ENCODE results near the gene LRRC25. TPM values are rescaled to one million over a fixed set of nuclear protein-coding genes. Genes with fewer than 3 reads are reported as not detected.

The LRRC25 gene
- total and polyA plus RNA-seq, 2 of the 4 experiments (the other 2 are of a cell fraction) = 0.03 TPM; not detected in 1

DNA sequence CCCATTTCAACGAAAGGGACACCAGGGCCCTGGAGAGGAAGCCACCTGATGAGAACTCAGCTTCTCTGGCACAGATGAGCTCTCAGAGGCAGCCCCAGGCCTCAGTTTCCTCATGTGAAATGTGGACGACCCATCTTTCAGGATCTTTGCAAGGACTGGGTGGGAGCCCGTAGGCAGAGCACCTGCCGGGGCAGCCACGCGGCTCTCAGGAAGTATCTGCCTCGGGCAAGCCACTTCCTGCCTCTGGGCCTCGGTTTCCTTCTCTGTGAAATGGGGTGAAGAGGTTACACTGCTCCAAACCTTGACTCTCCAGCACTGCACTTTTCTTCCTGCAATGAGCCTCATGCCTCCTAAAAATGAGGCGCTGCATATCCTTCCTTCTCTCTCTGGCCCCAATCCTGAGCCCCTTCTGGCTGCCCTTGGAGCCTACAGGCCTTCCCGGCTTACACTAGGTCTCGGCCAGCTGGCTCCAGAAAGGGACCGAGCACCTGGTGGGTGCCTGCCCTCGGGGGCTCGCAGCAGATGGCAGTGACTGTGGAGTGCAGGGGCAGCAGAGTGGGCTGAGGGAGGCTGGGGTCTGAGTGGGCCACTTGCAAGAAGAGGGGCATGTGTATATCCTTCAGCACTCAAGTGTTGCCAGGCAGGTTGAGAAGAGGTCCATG is 25.2 kb upstream of the LRRC25 start:
- Histone ChIP-seq H2BK120ac (ENCODE audit: low read depth, low read length) (no peak overlapping the region), H2BK15ac (ENCODE audit: low read depth, low read length) (no peak overlapping the region), H3K56ac (ENCODE audit: extremely low read depth, insufficient read depth, low read length) (no peak overlapping the region), H4K5ac (ENCODE audit: low read depth, low read length) (no peak overlapping the region), H2AFZ (replicated peaks; ENCODE audit: low read length, poor library complexity) (no peak overlapping the region), H3K9me1 (ENCODE audit: insufficient read depth, low read length) (peaks cover 27% of the 10 kb centered on the region), H2AK5ac (ENCODE audit: low read depth, low read length) (no peak overlapping the region), H3K14ac (replicated peaks; ENCODE audit: low read depth, low read length) (no peak overlapping the region), H3K4me2 (ENCODE audit: low read depth, low read length) (no peak overlapping the region), H3K18ac (ENCODE audit: low read depth, low read length) (no peak overlapping the region), H3K36me3 (ENCODE audit: control insufficient read depth, insufficient read depth, low read length) (no peaks in the 10 kb centered on the region; the same call in 1 of the 2 replicates), H3K4me1 (ENCODE audit: control insufficient read depth, insufficient read depth, low read length) (peaks cover 22% of the 10 kb centered on the region), H3K27ac (ENCODE audit: insufficient read depth, low read length) (no peak overlapping the region), H3K23ac (ENCODE audit: low read depth, low read length) (no peak overlapping the region), H3K79me1 (ENCODE audit: low read depth in 1 of 2, low read length in 2 of 2) (peaks cover 4 to 72% of the 10 kb centered on the region in 2 experiments), H4K91ac (ENCODE audit: insufficient read depth, low read depth, low read length) (no peak overlapping the region), H2AK9ac (replicated peaks; ENCODE audit: low read depth, low read length, poor library complexity) (peak overlapping the region; percentile 9), H3K4me3 (ENCODE audit: insufficient read depth, low read depth, low read length) (no peak overlapping the region), H2BK5ac (ENCODE audit: low read depth, low read length, poor library complexity, severe bottlenecking) (no peak overlapping the region), H3K27me3 (ENCODE audit: control insufficient read depth, insufficient read depth, low read length) (no peaks in the 10 kb centered on the region), H3K9me3 (ENCODE audit: control insufficient read depth, insufficient read depth, low read length) (no peaks in the 10 kb centered on the region), H2BK20ac (ENCODE audit: low read depth, low read length) (no peak overlapping the region), H4K8ac (ENCODE audit: low read depth in 2 of 2, low read length in 2 of 2) (no peak overlapping the region), H3K4ac (ENCODE audit: low read depth, low read length) (no peak overlapping the region), H3K9ac (ENCODE audit: low read depth, low read length) (no peak overlapping the region), H4K20me1 (ENCODE audit: insufficient read depth, low read length) (peaks cover 67% of the 10 kb centered on the region)
- CTCF ChIA-PET = no interaction called here
- intact Hi-C loops (cut with micrococcal nuclease) (no loop called here), in situ Hi-C loops (cut with MboI; ENCODE audit: low sequenced_read_pairs) (no loop called here), dilution Hi-C loops (cut with HindIII; ENCODE audit: low sequenced_read_pairs, unreplicated experiment) (no loop called here)
- WGBS, 2 experiments (ENCODE audit: extremely low coverage in 2 of 2, insufficient read length in 1 of 2) = 91% methylated on average over 6 of the region's 14 CpGs; no CpG with 5 or more reads in 1 of the 2 experiments
- DNase-seq (no peak), ATAC-seq (ENCODE audit: low read depth) (no peak)
- TF ChIP-seq MXI1 (IDR thresholded peaks at IDR 0.05; ENCODE audit: borderline replicate concordance, low read depth, low read length) = no peak
- TF ChIP-seq NFE2L2 (IDR thresholded peaks at IDR 0.05; ENCODE audit: low read depth, low read length) = no peak
- no peak for TF ChIP-seq SMC3 (IDR thresholded peaks at IDR 0.05; ENCODE audit: low read depth, low read length)
- POLR2A ChIA-PET (ENCODE audit: unreplicated experiment) = no interaction called here
- no TSS peak for BruUV-seq (replicated peaks)
